Neuronal stem cell (in vitro differentiated cells): ENCODE results near the gene MEIOB.
A peak's percentile ranks its signal among the peaks of the same experiment; 100 is the strongest.

Source experiments
- DNase-seq: peaks from one replicate; pipeline ENCODE4 v3.0.0-alpha.2; 2013; ENCODE audit warnings: low spot score
- H2AFZ ChIP-seq: one replicate; pipeline ENCODE4 v1.6.1; 2013; ENCODE audit warnings: mild to moderate bottlenecking, low read length, inconsistent platforms
- H2AK5ac ChIP-seq: 2 replicates; pipeline ENCODE4 v1.6.1; 2013; ENCODE audit warnings: low read depth, mild to moderate bottlenecking, inconsistent platforms, low read length, moderate library complexity, mixed read lengths
- H2BK120ac ChIP-seq: 2 replicates; pipeline ENCODE4 v1.6.1; 2013; ENCODE audit warnings: low read depth, mild to moderate bottlenecking, inconsistent platforms, low read length, moderate library complexity, mixed read lengths
- H2BK12ac ChIP-seq: one replicate; pipeline ENCODE4 v1.6.1; 2013; ENCODE audit warnings: low read length, inconsistent platforms
- H2BK15ac ChIP-seq: 2 replicates; pipeline ENCODE4 v1.6.1; 2013; ENCODE audit warnings: mild to moderate bottlenecking, low read length, inconsistent platforms, mixed read lengths
- H2BK5ac ChIP-seq: one replicate; pipeline ENCODE4 v1.6.1; 2013; ENCODE audit warnings: inconsistent platforms, mild to moderate bottlenecking, low read length, moderate library complexity
- H3K14ac ChIP-seq: one replicate; pipeline ENCODE4 v1.6.1; 2013; ENCODE audit warnings: low read length, inconsistent platforms
- H3K18ac ChIP-seq: 2 replicates; pipeline ENCODE4 v1.6.1; 2013; ENCODE audit warnings: low read length, inconsistent platforms
- H3K23ac ChIP-seq: 2 replicates; pipeline ENCODE4 v1.6.1; 2013; ENCODE audit warnings: low read depth, mild to moderate bottlenecking, mixed read lengths, low read length, inconsistent platforms; ENCODE audit not compliant: poor library complexity
- H3K27ac ChIP-seq: replicated peaks from 3 replicates; pipeline ENCODE4 v1.5.1; 2013; ENCODE audit warnings: low read length, inconsistent platforms
- H3K27me3 ChIP-seq, 3 experiments: 2 replicates each; pipeline ENCODE4 v1.6.1; 2013; ENCODE audit warnings: low read length in 3 of 3, mild to moderate bottlenecking in 2 of 3, inconsistent platforms in 1 of 3, low read depth in 1 of 3, mixed read lengths in 1 of 3, moderate library complexity in 1 of 3; ENCODE audit not compliant: control insufficient read depth in 3 of 3, insufficient read depth in 3 of 3
- H3K36me3 ChIP-seq, 2 donors: replicated peaks in 1 of 2; 2 replicates each; pipeline ENCODE4 v1.6.1; 2013; ENCODE audit warnings: low read length in 2 of 2; ENCODE audit not compliant: control insufficient read depth in 2 of 2, insufficient read depth in 2 of 2
- H3K4ac ChIP-seq: 2 replicates; pipeline ENCODE4 v1.6.1; 2013; ENCODE audit warnings: inconsistent platforms, mild to moderate bottlenecking, low read length, moderate library complexity
- H3K4me1 ChIP-seq, 2 donors: 1 replicate in 1 of 2; 2 replicates in 1 of 2; pipeline ENCODE4 v1.6.1; 2013; ENCODE audit warnings: low read length in 2 of 2, low read depth in 1 of 2; ENCODE audit not compliant: control insufficient read depth in 2 of 2, insufficient read depth in 1 of 2
- H3K4me2 ChIP-seq: one replicate; pipeline ENCODE4 v1.6.1; 2013; ENCODE audit warnings: mild to moderate bottlenecking, low read length, inconsistent platforms; ENCODE audit not compliant: insufficient read depth, poor library complexity, severe bottlenecking
- H3K4me3 ChIP-seq, 2 donors: 2 replicates each; pipeline ENCODE4 v1.5.1; 2013; ENCODE audit warnings: low read length in 2 of 2, mild to moderate bottlenecking in 2 of 2, inconsistent platforms in 1 of 2, moderate library complexity in 1 of 2
- H3K79me1 ChIP-seq: one replicate; pipeline ENCODE4 v1.6.1; 2013; ENCODE audit warnings: low read depth, mild to moderate bottlenecking, inconsistent platforms, low read length, moderate library complexity
- H3K9ac ChIP-seq: one replicate; pipeline ENCODE4 v1.6.1; 2013; ENCODE audit warnings: mild to moderate bottlenecking, low read depth, low read length, inconsistent platforms; ENCODE audit not compliant: poor library complexity
- H3K9me3 ChIP-seq, 2 donors: replicated peaks in 1 of 2; 2 replicates each; pipeline versions ENCODE3 to v1.6.1; 2013; ENCODE audit warnings: low read length in 2 of 2, mild to moderate bottlenecking in 2 of 2, inconsistent platforms in 1 of 2, low read depth in 1 of 2, mixed read lengths in 1 of 2, moderate library complexity in 1 of 2; ENCODE audit not compliant: control insufficient read depth in 2 of 2, insufficient read depth in 1 of 2
- H4K8ac ChIP-seq: one replicate; pipeline ENCODE4 v1.6.1; 2013; ENCODE audit warnings: low read depth, mild to moderate bottlenecking, inconsistent platforms, low read length, moderate library complexity
- H4K91ac ChIP-seq: one replicate; pipeline ENCODE4 v1.6.1; 2013; ENCODE audit warnings: low read length, low read depth, mild to moderate bottlenecking, inconsistent platforms; ENCODE audit not compliant: poor library complexity
- WGBS, 2 donors: extraction: QIAGEN DNeasy Blood & Tissue Kit; methylation state at CpG; one replicate each; pipeline ENCODE4 v1.1.7; 2013; ENCODE audit warnings: missing lambda C conversion rate in 2 of 2, mixed read lengths in 1 of 2; ENCODE audit not compliant: insufficient read length in 2 of 2, insufficient replicate concordance in 1 of 2; ENCODE audit errors: extremely low coverage in 2 of 2; 5-methylcytosine and 5-hydroxymethylcytosine counted together

The MEIOB gene

GRCh38 chr16:1792836-1793577, 79.0 kb downstream of the MEIOB start:
- peaks cover 10% of the 10 kb centered on the region for H3K79me1 ChIP-seq

DNA sequence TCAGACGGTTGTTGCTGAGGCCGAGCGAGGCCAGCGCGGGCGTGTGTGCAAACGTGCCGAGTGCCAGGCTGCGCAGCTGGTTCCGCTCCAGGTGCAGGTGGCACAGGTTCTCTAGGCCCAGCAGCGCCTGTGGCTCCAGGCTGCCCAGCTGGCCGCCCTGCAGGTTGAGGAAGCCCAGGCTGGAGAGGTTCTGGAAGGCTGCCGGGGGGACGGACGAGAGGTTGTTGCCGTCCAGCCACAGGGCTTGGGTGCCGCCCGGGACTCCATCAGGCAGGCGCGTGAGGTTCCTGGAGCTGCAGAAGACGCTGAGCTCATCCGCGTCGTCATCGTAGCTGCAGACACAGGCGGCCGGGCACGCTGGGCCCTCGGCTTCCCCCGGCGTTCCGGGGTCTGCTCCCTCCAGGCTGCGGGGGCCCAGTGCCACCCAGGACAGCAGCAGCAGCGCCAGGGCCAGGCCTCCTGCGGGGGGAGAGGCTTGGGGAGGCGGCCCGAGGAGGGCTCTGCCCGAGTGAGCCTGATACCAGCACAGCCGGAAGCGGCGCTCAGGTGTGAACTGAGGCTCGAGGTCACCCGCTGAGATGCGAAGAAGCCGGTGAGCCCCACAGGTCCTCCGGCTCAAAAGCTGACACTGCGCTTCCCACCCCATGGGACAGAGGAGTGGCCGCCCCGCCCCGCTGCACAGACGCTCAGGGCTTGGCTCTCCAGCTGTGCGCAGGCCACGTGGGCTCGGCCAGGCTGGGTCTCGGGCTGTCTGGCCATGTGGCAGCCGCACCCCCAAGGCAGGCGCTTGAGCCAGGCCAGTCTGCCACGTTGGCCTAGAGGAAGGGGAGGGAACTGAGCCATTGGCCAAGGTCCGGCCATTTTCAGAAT, 79.8 kb downstream of the MEIOB start:
- DNase-seq, result no peak
- Histone ChIP-seq H2BK15ac (no peak overlapping the region), H3K36me3 (peaks cover 17 to 40% of the 10 kb centered on the region in 2 donors)

More at GRCh38 chr16:1792836-1793577, 79.0 kb downstream of the MEIOB start:
- Histone ChIP-seq H3K4ac (no peak overlapping the region), H3K23ac (no peak overlapping the region), H3K36me3 (peaks cover 12 to 32% of the 10 kb centered on the region in 2 donors), H3K27me3 (no peaks in the 10 kb centered on the region), H4K91ac (no peak overlapping the region), H2BK120ac (no peak overlapping the region), H2BK15ac (no peak overlapping the region), H2AFZ (no peak overlapping the region), H3K9me3 (peaks cover 0 to under 1% of the 10 kb centered on the region in 2 donors), H2AK5ac (no peak overlapping the region), H3K4me1 (no peaks in the 10 kb centered on the region), H2BK5ac (no peak overlapping the region), H3K27ac (no peak overlapping the region), H4K8ac (no peak overlapping the region), H2BK12ac (no peak overlapping the region), H3K4me2 (no peak overlapping the region), H3K9ac (no peak overlapping the region), H3K14ac (no peak overlapping the region), H3K4me3 (no peak overlapping the region), H3K18ac (no peak overlapping the region)
- no CpG with 5 or more reads among the region's 33 CpGs for WGBS, 2 donors
- no peak for DNase-seq

DNA sequence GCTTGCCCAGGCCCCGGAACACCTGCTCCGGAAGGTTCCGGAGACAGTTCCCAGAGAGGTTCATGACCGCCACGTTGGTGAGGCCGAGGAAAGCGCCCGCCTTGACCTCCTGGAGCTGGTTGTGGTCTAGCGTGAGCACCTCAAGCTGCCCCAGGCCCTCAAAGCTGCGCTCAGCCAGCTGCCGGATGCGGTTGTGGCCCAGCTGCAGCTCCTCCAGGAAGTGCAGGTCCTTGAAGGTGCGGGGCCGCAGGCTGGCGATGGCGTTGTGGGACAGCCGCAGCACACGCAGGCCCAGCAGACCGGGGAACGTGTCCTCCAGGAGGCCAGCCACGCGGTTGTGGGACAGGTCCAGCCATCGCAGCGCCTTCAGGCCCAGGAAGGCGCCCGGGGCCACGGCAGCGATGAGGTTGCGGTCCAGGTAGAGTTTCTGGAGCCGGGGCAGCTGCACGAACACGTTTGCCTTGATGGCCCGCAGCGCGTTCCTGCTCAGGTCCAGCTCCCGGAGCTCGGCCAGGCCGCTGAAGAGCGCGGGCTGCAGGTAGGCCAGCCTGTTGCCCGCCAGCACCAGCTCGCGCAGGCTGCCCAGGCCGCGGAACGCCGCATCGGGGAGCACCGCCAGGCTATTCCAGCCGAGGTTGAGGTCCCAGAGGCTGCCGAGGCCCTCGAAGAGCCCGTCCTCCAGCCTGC, 80.6 kb downstream of the MEIOB start:
- DNase-seq, result no peak
- no peak overlapping the region for H3K4me2 ChIP-seq

More for the DNA sequence above, 79.8 kb downstream of the MEIOB start:
- Histone ChIP-seq H4K91ac (no peak overlapping the region), H3K27ac (no peak overlapping the region), H2AFZ (no peak overlapping the region), H4K8ac (no peak overlapping the region), H3K18ac (no peak overlapping the region), H3K27me3 (no peaks in the 10 kb centered on the region), H2BK120ac (no peak overlapping the region), H3K4me3 (no peak overlapping the region), H2BK5ac (no peak overlapping the region), H3K4ac (no peak overlapping the region), H3K4me1 (no peaks in the 10 kb centered on the region), H3K79me1 (peaks cover 18% of the 10 kb centered on the region), H3K9ac (peak overlapping the region; percentile 4), H3K23ac (no peak overlapping the region), H3K9me3 (no peaks in the 10 kb centered on the region), H3K4me2 (no peak overlapping the region), H2AK5ac (no peak overlapping the region), H2BK12ac (no peak overlapping the region), H3K14ac (no peak overlapping the region)
- no CpG with 5 or more reads among the region's 59 CpGs for WGBS, 2 donors

More for the DNA sequence above, 80.6 kb downstream of the MEIOB start:
- Histone ChIP-seq H3K27me3 (no peaks in the 10 kb centered on the region), H2BK120ac (no peak overlapping the region), H3K9me3 (no peaks in the 10 kb centered on the region), H3K9ac (peak overlapping the region; percentile 4), H2AK5ac (no peak overlapping the region), H3K14ac (no peak overlapping the region), H2BK5ac (no peak overlapping the region), H3K4me3 (no peak overlapping the region), H3K79me1 (peaks cover 24% of the 10 kb centered on the region), H2BK12ac (no peak overlapping the region), H2AFZ (no peak overlapping the region), H4K91ac (no peak overlapping the region), H3K4ac (no peak overlapping the region), H3K36me3 (peaks cover 22 to 47% of the 10 kb centered on the region in 2 donors), H3K27ac (no peak overlapping the region), H3K4me1 (no peaks in the 10 kb centered on the region), H2BK15ac (no peak overlapping the region), H3K23ac (no peak overlapping the region), H4K8ac (peak overlapping the region; percentile 65), H3K18ac (no peak overlapping the region)
- no CpG with 5 or more reads among the region's 53 CpGs for WGBS, 2 donors
